HG02588 (cell line): ENCODE results near the gene GALK1.
"Not testable (repeated sequence)": the region's sequence is repeated elsewhere in the genome, so short reads cannot be mapped to it uniquely, and the experiment has no call there.

Source experiments
- ATAC-seq: cut with Tn5 transposase; IDR thresholded peaks from one replicate; pipeline ENCODE4 v1.9.1; 2021; ENCODE audit warnings: mild to moderate bottlenecking, moderate library complexity; ENCODE audit not compliant: unreplicated experiment

Gene GALK1

GRCh38 chr17:75784473-75785015 is 19.6 kb upstream of the GALK1 start, which contains the start of gene UNK:
Gene UNK (plus strand): TSS chr17:75784806. CDS start chr17:75784881, 75 bp downstream.
- peak; percentile 45 for ATAC-seq

GRCh38 chr17:75783803-75784472 is 18.9 kb upstream of the GALK1 start:
- ATAC-seq: peak; percentile 2

- ATAC-seq: no peak
These were observed 18.2 kb upstream of the GALK1 start for GRCh38 chr17:75783069-75783783.

GRCh38 chr17:75779987-75780889 is 15.2 kb upstream of the GALK1 start:
- ATAC-seq: no peak

DNA sequence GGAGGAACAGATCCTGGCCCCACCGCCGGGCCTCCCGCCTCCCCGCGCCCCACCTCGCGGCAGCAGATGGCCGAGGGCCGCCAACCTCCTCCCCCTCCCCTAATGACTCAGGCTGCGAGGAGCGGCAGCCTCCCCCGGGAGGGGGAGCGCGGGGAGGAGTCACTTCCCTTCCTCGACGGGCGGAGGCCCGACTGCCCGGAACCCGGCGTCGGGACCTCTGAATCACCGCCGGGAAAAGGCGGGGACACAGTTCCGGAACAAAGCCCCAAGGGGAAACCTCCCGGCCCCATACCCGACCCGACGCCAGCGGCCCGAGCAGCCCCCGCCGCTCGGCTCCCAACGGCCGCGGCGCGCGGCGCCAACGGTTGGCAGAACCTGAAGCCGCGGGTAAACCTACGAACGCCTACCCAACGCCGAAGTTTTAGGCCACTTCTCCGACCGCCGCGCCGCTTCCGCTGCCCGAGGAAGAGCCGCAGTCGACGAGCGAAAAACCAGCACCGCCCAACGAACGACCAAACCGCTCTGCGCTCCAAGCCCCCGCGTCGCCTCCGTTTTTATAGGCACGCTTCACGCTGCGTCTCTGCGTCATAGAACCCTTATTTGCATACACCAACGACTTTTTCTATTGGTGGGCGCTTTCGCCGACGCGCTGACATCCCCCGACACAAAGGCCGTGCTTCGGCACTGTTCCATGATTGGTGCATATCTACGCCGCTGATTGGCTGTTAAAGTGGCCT is 14.4 kb upstream of the GALK1 start:
- peak; percentile 55 for ATAC-seq

DNA sequence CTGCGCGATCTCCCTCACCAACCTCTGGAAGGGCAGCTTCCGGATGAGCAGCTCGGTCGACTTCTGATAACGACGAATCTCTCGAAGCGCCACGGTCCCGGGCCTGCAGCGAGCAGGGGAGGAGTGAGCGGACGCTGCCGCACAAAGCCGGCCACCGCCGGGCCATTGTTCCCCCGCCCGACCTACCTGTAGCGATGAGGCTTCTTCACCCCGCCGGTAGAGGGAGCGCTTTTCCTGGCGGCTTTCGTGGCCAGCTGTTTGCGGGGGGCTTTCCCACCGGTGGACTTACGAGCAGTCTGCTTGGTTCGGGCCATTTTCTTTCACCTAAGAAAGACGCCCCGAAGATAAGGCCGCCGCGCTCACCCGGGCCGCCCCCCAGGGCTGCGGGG is 13.9 kb upstream of the GALK1 start:
- peak; percentile 13 for ATAC-seq

- not testable (repeated sequence) for ATAC-seq
These were observed 13.3 kb upstream of the GALK1 start for GRCh38 chr17:75778066-75778860.

GRCh38 chr17:75777296-75777922 is 12.4 kb upstream of the GALK1 start:
- no peak for ATAC-seq

DNA sequence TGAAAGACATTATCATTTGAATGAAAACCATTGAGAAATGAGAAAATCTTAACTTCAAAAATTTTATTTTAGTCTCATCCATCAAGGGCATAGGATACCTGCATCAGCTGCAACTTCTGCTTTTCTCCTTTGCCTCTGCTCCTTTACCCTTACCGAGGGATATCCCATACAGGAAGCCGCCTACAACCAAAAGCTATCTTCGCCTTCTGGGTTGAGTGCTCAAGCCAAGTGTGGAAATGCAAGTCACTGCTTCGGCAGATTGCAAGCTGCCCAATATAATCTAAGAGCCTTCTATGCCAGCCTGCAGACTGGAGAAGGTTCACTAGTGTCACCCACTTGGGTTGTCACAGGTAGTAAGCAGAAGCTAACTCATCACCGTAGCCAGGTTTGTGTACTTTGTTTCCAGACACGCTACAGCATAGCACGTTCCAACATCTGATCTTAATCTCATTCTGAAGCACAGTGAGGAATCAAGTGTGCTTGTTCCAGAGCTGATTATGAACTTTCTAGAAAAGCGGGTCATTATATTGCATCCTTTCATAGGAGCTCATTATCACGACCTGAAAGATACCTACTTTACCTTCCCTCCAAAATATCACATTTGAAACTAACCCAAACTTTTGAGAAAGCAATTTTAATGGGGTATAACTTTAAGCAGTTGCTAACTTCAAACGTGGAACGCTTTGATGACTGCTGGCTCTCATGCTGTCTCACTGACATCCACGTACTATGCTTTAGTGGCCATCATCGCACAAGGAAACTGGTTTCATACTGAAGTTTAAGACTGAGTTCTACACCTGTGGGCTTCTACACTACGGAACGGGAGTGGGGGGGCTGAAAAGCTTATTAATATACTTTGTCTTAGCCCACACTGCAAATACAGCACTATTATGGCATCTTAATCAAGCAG is 11.6 kb upstream of the GALK1 start:
- no peak for ATAC-seq

DNA sequence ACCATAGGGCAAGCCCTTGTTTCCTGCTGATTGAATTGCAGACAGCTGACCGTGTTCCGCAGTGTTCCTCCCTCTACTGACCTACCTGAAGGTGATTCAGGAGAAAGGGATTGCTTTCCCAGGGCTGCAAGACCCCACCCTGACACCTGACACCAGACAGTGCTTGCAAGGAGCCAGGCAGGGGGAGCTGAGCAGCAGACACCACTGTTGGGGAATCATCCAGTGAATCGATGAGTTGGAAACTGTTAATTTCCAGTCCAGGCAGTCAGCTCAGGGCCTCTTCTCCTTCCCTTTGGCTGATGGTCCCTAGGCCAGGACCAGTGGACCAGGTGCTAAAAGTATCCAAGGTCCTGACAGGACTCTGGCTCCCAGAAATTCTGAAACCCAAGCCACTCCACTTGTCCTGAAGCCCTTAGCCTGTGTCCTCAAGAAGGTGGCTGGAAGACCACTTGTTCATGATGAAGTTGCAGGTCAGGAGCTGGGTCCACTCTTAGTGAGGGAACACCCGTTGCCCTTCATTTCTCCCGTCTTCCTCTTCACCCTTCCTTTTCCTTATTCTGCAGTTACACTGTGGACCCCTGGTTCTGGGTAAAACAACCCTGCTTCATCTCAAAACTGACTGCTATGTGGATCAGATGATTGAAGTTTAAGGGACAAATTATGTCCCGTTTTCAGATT is 10.1 kb upstream of the GALK1 start:
- ATAC-seq: no peak

DNA sequence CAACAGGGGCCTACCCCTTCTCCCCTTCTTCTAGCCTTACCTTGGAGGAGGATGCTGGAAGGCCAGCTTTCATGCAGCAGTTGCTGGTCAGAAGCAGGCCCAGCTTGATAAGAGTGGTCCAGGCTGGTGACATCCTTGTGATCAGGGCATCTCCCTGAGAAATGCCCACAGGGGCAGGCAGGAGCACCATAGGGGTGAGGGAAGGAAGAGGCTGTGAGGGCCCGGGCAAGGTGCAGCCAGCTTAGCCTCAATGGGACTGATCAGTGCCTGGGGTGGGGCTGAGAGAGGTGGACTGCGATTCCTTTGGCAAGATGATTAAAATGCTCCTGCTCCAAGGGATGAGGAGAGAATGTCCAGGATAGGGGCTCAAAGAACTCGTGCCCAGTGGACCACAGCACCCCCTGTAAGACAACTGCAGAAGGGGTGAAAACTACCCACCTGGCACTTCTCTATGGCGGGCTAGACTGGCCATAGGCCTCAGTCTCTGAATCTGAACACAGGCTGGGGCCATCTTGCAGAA is 9.5 kb upstream of the GALK1 start:
- ATAC-seq: no peak

GRCh38 chr17:75773808-75774470 is 8.9 kb upstream of the GALK1 start:
- ATAC-seq: no peak

DNA sequence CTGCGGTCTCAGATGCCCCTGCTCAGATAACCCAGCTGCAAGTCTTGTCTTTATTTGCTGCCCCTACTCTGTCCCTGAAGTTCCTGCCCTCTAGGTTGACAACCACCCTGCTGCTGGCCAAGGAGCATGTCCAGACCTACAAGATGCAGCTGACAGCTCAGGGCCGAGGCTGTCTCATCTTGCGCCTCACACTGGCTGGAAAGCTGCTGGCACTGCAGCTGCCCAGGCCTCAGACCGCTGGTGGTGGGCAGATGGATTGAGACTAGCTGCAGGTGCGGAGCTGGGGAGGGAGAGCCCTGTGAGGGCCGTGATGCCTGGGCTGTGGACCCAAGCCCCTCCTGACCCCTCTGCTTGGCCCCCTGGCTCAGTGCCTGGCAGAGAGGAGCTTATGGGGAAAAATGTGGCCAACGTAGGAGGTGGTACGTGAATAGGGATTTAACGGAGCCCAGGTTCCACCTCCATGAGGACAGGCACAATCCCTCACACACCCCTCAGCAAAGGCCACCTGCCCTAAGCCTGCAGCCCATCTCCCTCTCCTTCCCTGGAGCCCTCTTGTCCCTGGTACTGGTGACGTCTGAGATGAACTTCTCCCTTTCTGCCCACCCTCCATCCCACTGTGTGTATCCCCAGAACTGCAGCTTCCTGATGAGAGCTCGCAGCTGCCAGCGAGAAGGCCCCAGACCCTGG is 8.3 kb upstream of the GALK1 start:
- ATAC-seq: no peak

GRCh38 chr17:75771334-75772281 is 6.6 kb upstream of the GALK1 start:
- ATAC-seq: no peak

GRCh38 chr17:75769536-75769935 is 4.5 kb upstream of the GALK1 start:
- no peak for ATAC-seq
